Jurkat, Clone E6-1 (cell line): ENCODE results near the gene ENOX1.
A peak's percentile ranks its signal among the peaks of the same experiment; 100 is the strongest.

Experiments used
- DNase-seq: peaks from one replicate; pipeline ENCODE4 v3.0.0-alpha.2; 2011; ENCODE audit warnings: low read depth, low spot score
- H3K4me3 ChIP-seq: 2 replicates; pipeline ENCODE4 v1.5.1; 2011; ENCODE audit warnings: mild to moderate bottlenecking, low read length, control low read depth, moderate library complexity

The ENOX1 gene

DNA sequence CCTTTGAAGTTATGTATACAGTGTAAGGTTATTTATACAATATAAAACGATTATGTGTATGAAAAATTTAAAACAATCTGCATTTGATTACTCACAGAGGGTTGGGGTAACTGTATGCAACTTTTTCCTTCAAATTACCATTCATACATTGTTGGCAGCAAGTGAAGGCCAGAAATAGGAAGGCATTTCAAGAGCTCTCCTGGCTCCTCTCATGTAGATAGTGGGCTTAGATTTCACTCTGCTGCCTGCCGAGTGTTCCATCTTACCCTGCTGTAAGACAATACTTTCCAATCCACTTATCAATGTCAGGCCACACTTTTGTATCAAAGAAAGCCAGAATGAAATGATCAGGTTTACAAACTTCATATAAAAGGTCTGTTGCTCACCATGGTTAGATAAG, 518.1 kb downstream of the ENOX1 start:
- DNase-seq, result no peak
- no peak overlapping the region for H3K4me3 ChIP-seq

DNA sequence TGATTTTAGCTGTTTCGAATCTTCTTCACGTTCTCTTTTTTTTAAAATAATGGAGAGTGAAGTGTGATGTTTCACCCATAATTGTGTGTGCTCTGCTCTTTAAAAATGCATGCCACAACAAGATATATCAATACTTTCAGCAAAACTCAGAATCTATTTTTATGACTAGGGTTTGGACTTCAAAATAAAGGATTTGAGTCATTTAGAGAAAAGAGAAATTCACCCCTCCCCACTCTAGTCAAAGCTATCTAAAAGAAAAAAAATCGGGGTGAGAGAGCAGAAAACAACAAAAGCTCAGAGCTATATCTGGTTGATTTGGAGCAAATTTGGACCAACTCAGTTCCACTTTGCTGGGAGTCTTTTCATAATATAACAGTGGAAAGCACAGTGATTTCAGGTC, 518.9 kb downstream of the ENOX1 start:
- H3K4me3 ChIP-seq, result no peak overlapping the region
- no peak for DNase-seq

DNA sequence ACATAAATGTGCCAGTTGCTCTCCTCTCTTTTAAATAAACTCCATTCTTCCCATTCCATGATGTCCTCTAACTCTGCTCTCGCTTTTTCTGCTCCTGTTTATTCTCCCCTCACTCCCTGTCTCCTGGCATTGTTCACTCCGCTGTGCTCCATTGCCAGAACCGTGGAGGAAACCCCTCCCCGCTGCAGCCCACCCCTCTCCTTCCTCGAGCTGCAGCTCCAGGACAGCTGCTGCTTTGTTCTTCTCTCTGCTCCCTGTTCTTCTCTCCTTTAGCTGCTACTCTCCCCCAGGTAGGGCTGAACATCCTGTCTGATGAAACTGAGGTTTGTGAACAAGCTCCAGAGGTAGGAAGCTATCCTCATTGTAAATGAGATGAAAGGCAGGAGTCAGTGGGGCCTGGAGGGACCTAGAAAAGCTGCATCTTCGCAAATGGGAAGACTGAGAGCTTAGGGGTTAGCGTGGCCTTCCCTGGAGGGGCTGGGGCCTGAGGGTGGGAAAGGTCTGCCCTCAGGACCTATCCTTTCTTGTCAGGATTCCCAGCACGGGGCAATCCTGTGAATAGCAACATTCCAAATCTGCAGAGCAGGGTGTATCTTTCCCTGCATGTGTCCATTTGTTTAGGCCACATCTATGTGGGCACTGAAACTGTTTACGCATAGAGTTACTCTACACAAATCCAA, 519.7 kb downstream of the ENOX1 start:
- H3K4me3 ChIP-seq, result no peak overlapping the region
- DNase-seq, result no peak

DNA sequence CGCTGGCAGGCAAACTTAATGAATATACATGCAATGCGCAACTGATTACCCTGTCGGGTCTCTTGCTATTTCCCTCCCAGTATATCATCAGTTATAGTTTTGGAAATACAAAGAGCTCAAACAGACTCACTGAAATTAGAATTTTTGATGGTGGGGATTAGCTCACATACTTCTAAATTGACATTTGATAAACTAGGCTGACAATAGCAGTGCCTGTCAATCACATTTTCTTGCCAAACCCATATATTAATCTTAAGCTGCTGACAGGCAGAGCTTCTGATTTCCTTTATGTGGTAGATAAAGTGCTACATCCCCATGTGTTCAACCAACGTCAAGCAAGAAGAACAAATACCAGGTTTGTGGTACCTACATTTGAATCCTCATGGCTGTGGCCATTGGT, 521.7 kb downstream of the ENOX1 start:
- no peak overlapping the region for H3K4me3 ChIP-seq
- no peak for DNase-seq

DNA sequence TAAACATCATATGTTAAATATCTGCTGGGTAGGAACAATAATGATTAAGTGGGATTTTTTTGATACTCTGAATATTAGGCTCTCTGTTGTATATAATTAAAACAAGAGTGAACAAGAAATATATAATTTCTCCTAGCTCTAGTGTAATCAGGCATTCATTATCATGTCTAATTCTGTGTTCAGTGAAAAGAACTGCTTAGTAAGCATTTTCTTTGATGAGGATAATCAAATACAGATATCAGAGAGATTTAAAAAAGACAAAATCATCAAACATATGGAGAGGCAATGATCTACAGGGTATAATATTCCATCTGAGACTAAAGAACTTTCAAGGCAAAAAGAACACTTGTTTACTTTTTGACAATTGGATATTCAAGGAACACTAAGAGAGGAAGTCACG, 522.3 kb downstream of the ENOX1 start:
- no peak overlapping the region for H3K4me3 ChIP-seq
- no peak for DNase-seq

DNA sequence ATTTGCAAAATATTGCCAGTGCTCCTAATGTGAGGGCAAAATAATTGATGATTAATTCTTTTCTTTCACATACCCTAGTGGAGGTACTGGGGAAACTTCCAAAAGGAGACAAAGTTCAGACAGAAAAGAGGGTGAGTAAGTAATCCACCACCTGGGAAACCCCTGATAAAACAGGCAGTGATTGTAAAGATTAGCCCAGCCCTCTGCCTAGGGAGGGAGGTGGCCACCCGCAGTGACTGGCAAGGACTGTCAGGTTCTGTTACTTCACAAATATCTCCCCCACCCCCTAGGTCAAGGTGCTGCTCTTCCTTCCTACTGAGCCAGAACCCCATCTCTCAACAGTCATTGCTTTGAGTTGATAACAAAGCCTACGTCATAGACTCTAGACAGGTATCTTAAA, 523.7 kb downstream of the ENOX1 start:
- H3K4me3 ChIP-seq, result no peak overlapping the region
- DNase-seq, result no peak

DNA sequence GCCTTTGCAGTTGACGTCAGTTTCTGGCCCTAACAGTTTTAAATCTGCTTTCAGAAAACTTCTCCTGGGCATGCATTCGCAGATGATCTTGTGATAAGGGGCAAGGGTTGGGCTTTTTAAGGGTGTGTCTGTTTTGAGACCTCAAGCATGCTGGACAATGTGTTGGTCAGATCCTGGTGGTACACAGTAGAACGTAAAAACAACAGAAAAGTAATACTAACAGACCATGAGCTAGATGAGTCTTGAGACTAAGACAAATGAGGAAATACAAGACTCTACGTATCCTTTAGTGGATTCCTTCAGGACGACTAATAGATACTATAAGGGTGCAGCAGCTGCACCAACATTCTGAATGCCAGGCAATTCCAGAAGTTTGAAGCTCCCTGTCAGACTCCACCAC, 525.8 kb downstream of the ENOX1 start:
- DNase-seq, result no peak
- no peak overlapping the region for H3K4me3 ChIP-seq

DNA sequence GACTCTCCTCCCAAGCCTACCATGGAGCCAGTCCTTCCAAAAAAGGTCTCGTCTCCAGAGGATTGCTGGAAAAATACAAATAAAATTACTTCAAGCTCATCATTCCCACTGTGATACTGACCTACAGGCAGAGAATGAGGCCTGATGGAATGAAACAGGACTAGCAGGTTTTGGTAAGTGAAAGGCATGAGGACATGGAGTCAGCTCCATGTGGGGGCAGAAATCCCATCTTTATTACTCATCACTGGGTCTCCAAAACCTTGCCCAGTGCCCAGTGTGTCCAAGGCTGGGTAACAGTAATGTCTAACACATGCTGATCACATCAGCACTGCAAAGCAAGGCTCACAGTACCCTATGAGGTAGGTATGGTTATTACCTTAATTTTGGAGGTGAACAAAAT, 528.0 kb downstream of the ENOX1 start:
- DNase-seq, result no peak
- no peak overlapping the region for H3K4me3 ChIP-seq

DNA sequence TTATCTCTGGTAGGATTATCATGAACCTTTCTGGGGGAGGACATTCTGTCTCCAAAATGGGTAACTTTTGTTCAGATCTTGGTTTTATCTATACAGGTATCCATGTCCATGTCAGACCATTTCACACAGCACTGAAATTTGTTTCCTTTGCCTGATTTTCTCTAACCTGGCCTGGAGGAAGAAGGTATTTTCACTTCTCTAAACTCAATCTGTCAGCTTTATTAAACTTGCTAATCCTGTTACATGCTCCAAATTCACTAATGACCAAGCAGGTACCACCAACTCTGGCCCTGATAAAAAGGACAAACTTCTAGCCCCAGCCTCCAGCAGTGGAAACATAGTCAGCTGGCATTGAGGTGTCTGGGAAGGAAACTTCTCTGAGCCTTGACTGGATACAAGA, 529.0 kb downstream of the ENOX1 start:
- DNase-seq, result no peak
- no peak overlapping the region for H3K4me3 ChIP-seq

DNA sequence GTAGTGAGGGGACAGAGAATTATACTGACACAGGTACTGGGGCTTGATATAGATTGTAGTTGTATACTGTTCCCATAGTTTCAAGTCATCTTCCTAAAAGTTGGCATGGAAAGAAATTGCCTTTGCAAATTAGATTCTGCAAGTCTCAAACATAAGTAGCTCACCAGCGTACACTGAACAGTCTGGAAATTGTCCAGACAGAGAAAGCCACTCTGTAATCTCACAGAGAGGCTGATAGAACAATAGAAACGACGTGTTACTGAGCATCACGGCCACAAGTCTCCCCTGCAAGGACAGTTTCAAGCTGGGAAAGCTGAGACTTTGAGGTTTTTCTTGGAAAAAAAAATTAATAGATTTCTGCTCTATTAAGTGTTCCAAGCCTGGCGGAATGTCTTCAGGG, 534.8 kb downstream of the ENOX1 start:
- no peak overlapping the region for H3K4me3 ChIP-seq
- DNase-seq, result no peak

DNA sequence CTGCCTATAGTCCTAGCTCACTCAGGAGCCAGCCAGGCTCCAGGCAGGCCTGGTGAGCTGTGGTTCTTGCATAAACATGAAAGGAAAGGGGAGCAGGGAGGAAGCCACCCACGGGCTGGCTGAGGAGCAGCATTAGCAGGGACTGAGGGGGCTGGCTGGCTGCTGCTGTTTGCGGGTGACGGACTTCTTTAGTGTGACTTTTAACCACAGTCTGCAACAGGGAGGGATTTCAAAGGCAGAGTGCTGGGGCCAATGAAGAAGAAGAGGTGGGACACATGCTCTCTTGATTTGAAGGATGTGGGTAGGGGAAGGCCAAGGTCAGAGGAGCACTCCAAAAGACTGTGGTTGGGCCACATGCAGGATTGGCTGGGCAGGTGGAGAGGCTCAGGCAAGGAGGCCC, 540.4 kb downstream of the ENOX1 start:
- peak; percentile 79 for DNase-seq
- H3K4me3 ChIP-seq, result no peak overlapping the region

DNA sequence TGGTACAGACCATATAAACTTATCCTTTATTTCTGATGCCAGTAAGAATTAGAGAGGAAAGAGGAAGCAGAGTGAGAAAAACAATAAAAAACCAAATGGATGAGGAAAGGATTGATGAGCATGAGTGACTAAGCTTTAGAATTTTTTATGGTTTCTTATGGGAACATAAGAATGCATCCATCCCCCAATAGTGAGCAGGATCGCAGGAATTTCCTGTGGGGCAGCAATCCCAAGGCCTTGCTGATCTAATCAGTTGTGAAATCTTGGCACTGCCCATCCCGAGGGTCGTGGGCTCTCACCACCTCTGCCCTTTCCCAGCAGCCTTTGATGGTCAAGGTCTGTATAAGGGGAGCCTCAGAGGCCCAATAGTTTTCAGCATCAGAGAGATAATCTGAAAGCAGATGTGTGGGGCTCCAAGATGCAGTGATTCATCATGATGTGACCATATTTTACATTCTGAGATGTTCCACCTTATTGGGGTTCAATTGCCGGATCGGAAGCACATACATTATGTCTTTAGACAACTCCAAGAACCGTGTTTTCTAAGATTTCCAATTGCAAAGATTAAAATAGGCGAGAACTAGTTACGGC, 541.3 kb downstream of the ENOX1 start:
- no peak overlapping the region for H3K4me3 ChIP-seq
- no peak for DNase-seq

DNA sequence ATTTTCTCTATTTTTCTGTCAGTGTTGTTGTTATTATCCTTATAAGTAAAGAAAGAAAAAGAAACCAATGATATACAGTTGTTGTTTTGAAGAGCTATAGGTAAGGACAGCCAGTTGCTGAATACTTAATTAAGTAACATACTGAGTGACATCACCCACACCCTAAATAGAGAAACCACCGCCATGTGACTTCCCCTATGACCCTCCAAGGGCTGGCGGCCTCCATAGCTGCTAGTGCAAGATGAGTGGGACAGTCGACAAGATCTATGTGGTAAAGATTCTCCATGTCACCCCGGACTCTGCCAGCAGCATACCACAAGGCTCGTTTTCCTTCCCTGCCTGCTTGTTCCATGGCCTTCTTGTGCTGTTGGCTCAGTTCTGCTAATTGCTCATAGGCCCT, 542.3 kb downstream of the ENOX1 start:
- no peak for DNase-seq

DNA sequence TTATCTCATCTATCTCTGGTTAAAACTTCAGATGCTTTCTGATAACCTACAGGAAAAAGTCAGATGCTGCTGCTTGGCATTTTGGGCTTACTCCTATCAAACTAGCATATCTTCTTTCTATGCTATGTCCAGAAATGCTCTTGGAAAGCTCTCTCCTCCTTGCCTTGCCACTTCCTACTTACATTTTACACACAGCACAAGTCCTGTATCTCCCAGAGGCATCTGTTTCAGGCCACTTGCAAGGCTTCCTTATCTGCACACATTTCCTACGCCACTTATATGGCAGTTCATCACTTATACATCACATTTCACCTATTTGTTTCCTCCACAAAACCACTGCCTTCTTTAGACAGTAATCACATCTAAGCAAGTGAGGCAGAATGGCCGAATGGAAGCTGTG, 543.1 kb downstream of the ENOX1 start:
- DNase-seq, result peak; percentile 36
- H3K4me3 ChIP-seq, result no peak overlapping the region

More for the DNA sequence above, 542.3 kb downstream of the ENOX1 start:
- H3K4me3 ChIP-seq, result no peak overlapping the region

DNA sequence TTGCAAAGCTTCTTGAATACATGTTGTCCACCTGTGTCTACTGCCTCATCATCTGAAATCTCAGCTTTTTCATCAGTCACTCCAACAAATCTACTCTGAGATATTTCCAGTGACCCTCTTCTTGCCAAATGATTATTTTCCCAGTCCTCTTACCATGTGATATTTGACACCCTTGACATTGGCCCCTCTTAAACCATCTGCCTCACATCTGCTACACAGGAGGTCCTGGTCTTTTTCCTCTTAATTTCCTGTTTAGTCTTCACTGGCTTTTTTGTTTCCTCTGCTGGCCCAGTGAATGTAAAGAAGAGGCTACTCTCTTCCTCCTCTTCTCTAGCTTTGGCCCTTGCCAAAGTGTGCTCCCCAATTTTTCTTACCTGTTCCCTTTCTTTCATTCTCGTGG, 544.7 kb downstream of the ENOX1 start:
- DNase-seq, result no peak
- H3K4me3 ChIP-seq, result no peak overlapping the region

DNA sequence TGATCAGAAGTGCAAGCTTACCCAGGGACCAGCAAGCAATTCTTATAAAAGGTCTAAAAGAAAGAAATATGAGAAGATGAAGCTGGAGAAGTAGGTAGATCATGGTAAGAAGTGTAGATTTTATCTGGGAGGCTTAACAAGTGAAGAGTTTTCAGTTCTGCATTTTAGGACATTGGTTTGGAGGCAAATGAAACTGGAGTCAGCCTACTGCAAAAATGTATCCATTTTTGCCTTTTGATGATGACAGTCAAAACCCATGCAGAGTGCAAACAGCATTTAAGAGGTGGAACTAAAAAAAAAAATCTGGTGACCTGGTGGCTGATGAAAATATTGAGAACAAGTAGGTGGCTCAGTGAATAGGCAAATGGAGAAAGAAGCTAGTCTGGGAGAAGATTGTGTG, 546.5 kb downstream of the ENOX1 start:
- H3K4me3 ChIP-seq, result no peak overlapping the region
- DNase-seq, result no peak

DNA sequence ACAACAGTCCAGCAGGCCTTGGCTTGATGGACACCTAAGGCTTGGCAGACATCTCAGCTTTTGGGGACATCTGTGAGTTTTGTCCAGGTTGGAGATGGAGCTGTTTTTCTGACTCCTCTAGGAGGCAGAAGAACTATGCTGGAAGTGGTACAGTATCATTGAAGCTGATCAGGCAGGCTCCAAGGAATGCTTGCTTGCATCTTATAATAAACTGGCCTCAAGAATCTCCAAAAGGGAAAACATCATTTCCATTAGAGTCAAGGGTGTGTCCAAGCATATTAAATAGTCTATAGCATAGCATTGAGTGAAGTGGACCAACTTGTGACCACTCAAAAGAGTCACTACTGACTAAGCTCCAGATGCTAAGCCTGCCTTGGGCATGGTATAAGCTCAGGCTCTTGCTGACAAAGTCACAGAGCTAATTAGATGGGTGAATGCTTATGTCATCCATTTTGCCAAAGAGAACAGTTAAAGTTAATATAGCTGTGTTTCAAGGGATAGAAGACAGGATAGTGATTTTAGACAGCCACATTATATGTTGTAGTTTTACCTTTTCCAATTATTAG, 547.4 kb downstream of the ENOX1 start:
- no peak overlapping the region for H3K4me3 ChIP-seq
- no peak for DNase-seq

DNA sequence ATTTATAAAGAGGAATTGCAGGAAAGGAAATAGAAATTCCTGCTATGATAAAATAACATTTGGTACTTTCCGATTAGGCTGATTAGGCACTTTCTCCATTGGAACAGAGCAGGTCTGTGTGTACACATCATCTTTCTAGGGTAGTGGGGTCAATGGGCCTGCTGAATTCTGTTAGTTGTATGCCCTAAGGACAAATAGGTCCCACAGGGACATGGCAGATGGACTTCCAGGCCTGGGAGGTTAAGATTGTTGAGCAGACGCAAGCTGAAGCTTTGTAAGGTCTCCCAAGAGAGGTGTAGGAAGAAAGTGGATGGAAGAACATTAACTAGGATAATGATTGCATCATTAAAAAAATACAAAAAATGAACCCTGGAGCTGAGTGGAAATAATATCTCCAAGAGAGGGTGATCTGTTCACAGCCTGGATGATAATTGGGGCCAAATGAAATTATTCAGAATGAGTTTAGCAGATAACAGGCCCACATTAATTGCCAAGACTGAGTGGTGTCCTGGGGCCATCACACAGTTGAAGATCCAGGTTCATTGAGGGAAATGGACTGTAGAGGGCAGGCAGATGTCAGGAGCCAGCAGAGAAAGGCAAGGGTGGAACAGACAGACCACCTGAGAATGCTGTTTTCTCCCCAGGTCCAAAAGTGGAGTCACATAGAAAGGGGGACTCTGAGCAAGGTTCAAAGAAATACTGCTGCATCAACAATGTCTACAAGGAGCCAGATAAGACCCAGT, 548.3 kb downstream of the ENOX1 start:
- DNase-seq, result no peak
- H3K4me3 ChIP-seq, result no peak overlapping the region

DNA sequence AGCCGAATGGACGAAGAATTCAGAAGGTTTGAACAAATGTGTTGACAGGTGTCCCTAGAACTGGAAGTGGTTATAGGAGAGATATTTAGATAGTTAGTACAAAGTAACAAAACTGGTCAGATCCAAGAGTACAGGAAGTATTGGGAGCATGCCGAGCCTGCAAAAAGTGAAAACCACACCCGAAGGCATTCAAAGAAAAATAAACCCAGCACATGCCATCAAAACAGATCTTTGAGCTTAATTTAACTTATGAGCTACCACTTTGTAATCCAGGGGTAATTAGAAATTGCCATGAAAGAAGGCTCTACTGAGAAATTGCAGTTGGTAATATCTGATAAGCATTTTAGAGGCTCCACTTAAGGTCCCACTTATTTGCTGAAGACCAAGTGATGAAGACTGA, 549.2 kb downstream of the ENOX1 start:
- H3K4me3 ChIP-seq, result no peak overlapping the region
- DNase-seq, result no peak

DNA sequence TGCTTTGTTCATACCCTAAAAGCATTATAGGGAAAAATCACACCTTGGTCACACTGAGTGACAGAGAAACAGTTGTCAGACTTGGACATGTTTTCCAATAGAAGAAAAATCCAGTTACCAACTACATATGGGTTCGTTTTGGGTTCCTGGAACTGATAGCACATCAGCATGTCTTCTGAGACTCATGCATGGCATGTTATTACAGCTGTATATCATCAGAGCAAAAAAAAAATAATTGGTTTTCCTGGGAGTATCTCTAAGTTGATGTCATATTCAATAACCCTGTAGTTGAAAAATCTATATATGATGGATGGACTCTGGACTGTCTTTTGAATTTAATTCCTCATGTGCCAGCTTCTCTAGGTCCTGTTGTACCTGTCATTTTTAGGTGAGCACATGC, 551.7 kb downstream of the ENOX1 start:
- H3K4me3 ChIP-seq, result no peak overlapping the region
- no peak for DNase-seq
